ENCODE measurements around the gene ATG16L1.

ATG16L1 gene

GRCh38 chr2:233341296-233341695, 89.8 kb downstream of the ATG16L1 start:
- ChIA-PET POLR2A (no interaction called here), CTCF (no interaction called here)
- Histone ChIP-seq H3K4me3 (ENCODE audit: low read depth, low read length) (no peak overlapping the region), H3K9me3 (ENCODE audit: control insufficient read depth, insufficient read depth, low read depth, low read length) (no peaks in the 10 kb centered on the region), H3K4me1 (ENCODE audit: control insufficient read depth, insufficient read depth, low read length) (no peaks in the 10 kb centered on the region), H3K36me3 (ENCODE audit: control insufficient read depth in 2 of 2, insufficient read depth in 1 of 2, low read length in 2 of 2) (no peaks in the 10 kb centered on the region), H3K27ac (ENCODE audit: extremely low read depth, low read depth, low read length) (no peak overlapping the region)
- TF ChIP-seq ZNF138 (tag by site-specific recombination; IDR thresholded peaks at IDR 0.05; ENCODE audit: borderline replicate concordance) (no peak), ZNF146 (tag by site-specific recombination; IDR thresholded peaks at IDR 0.05) (peak; percentile 77)

- Histone ChIP-seq H3K4me3 (ENCODE audit: low read depth, low read length) (no peak overlapping the region), H3K4me1 (ENCODE audit: control insufficient read depth, insufficient read depth, low read length) (no peaks in the 10 kb centered on the region), H3K27ac (ENCODE audit: extremely low read depth, low read depth, low read length) (no peak overlapping the region), H3K36me3 (ENCODE audit: control insufficient read depth in 2 of 2, insufficient read depth in 1 of 2, low read length in 2 of 2) (no peaks in the 10 kb centered on the region), H3K9me3 (ENCODE audit: control insufficient read depth, insufficient read depth, low read depth, low read length) (no peaks in the 10 kb centered on the region)
- ChIA-PET CTCF (interaction anchor here (1.3 kb wide), 1 partner anchor 11 kb away, joined by 3 read pairs; no protein-coding TSS in a partner anchor), POLR2A (no interaction called here)
- TF ChIP-seq MZF1 (tag by site-specific recombination; IDR thresholded peaks at IDR 0.05; ENCODE audit: borderline replicate concordance) (no peak), ZNF362 (tag by site-specific recombination; IDR thresholded peaks at IDR 0.05) (no peak), PRDM2 (tag by site-specific recombination; IDR thresholded peaks at IDR 0.05; ENCODE audit: borderline replicate concordance) (no peak), GLIS2 (tag by site-specific recombination; IDR thresholded peaks at IDR 0.05) (no peak), KLF1 (tag by site-specific recombination; IDR thresholded peaks at IDR 0.05) (no peak), ZNF692 (tag by site-specific recombination; IDR thresholded peaks at IDR 0.05) (no peak), ZNF707 (tag by site-specific recombination; IDR thresholded peaks at IDR 0.05) (no peak), ZNF529 (tag by site-specific recombination; IDR thresholded peaks at IDR 0.05; ENCODE audit: insufficient replicate concordance) (no peak), ZBTB8A (tag by site-specific recombination; IDR thresholded peaks at IDR 0.05) (no peak), ZNF555 (tag by site-specific recombination; conservative IDR thresholded peaks at IDR 0.05) (no peak), SP7 (tag by site-specific recombination; IDR thresholded peaks at IDR 0.05) (no peak), ZNF521 (tag by site-specific recombination; IDR thresholded peaks at IDR 0.05) (no peak), ZSCAN4 (tag by site-specific recombination; IDR thresholded peaks at IDR 0.05) (no peak)
Measured at GRCh38 chr2:233342301-233342700, 90.8 kb downstream of the ATG16L1 start.

All from HEK293 (cell line).